GM19438 (cell line): ENCODE data around the gene NPFFR1.
"Not testable (repeated sequence)": the region's sequence is repeated elsewhere in the genome, so short reads cannot be mapped to it uniquely, and the experiment has no call there.

Experiments
- ATAC-seq: cut with Tn5 transposase; IDR thresholded peaks from one replicate; pipeline ENCODE4 v1.9.1; 2021; ENCODE audit warnings: low read depth; ENCODE audit not compliant: unreplicated experiment

The NPFFR1 gene

DNA sequence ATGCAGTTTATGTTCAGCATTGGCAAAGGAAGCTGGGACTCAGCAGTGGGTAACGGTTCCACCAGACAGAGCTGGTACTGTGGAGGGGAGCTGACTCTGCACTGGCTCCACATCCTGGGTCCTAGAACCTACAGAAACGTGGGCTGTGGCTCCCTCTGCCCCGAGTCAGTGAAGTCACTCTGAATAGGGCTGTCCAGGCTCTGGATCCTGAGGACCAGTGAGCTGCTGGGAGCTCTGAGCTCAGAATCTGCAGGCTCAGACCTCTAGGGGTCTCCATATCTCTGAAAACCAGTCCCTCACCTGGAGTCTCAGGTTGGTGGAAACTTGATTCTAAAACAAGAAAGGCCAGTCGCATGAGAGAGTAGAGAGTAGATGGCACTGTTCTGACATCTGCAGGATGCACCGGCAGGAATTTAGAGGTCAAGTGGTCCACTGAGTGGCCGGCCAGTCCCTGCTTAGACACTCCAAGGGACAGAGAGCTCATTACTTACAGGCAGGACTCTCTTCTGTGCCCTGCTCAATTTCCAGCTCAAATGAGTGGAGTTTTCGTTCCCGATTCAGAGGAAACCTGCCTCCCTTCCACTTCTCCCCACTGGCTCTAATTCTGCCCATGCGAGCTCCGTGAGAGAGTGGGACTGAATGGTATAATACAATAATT, 18.6 kb downstream of the NPFFR1 start:
- no peak for ATAC-seq

DNA sequence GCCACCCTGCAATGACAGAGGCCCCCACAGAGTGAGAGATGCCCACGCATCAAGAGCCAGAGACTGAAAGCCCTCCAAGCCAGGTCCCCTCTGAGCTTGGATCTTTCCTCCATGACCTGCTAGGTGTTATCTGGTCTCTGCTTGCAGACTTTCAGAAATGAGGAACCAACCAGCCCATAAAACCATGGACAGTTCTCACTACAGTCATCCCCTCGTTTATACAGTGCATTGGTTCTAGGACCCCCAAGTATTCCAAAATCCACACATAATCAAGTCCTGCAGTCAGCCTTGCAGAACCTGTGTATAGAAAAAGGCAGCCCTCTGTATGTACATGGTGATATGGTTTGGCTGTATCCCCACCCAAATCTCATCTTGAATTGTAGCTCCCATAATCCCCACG, 23.1 kb downstream of the NPFFR1 start:
- no peak for ATAC-seq

DNA sequence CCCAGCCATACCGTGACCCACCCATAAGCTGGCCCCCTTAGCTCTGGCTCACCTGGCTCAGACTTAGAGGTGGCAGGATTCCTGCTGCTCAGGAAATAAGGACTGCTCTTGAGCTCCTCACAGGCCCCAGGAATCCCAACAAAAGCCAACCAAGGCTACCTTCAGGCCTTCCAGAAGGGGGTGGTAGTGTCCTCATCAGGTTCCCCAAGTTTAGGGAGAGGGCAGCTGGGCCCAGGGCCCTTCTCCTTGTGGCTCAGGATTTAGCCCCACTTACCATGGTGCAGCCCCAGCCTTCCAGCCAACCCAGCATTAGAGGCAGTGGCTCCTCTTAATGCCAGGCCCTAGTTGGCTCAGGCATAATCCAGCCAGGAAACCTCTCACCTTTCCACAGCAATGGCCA, 23.5 kb downstream of the NPFFR1 start:
- no peak for ATAC-seq

DNA sequence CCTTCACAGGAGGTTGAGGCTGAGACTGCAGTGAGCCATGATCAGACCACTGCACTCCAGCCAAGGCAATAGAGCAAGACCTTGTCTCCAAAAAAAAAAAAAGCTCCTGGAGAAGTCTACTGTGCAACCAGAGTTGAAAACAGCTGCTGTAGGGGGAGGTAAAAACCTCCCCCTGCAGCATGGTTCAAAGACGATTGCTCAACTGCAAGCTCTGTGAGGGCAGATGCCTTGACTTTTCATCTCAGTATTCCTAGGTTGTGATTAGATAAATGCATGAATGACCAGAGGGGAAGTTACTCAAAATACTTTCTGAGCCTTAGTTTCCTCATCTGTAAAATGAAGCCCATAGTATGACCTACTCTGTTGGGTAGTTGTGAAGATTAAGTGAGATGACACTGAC, 25.6 kb downstream of the NPFFR1 start:
- ATAC-seq: no peak

DNA sequence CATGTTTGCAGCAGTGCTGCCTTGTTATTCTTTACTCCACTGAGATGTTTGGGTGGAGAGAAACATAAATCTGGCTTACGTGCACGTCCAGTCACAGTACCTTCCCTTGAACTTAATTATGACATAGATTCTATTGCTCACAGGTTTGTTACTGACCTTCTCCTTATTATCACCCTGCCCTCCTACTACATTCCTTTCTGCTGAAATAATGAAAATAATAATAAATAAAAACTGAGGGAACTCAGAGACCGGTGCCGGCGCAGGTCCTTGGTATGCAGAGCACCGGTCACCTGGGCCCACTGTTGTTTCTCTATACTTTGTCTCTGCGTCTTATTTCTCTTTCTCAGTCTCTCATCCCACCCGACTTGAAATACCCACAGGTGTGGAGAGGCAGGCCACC, 26.0 kb downstream of the NPFFR1 start:
- not testable (repeated sequence) for ATAC-seq

DNA sequence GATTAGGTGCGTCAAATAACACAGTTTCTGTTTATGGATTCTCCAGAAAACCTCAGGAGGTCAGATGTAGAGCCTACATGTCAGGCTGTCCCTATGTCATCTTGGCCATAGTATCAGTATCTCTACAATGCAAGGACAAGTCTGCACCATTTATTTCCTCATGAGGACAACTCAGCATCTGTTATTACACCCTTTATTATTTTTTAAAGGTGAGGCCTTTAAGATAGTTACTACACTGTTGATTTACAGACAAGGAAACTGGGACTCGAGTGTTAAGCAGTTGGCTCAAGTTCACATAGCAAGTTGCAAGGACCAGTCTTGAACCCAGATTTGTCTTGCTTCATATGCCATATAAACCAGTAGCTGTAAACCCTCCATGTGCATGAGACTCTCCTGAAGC, 27.3 kb downstream of the NPFFR1 start:
- ATAC-seq: no peak

DNA sequence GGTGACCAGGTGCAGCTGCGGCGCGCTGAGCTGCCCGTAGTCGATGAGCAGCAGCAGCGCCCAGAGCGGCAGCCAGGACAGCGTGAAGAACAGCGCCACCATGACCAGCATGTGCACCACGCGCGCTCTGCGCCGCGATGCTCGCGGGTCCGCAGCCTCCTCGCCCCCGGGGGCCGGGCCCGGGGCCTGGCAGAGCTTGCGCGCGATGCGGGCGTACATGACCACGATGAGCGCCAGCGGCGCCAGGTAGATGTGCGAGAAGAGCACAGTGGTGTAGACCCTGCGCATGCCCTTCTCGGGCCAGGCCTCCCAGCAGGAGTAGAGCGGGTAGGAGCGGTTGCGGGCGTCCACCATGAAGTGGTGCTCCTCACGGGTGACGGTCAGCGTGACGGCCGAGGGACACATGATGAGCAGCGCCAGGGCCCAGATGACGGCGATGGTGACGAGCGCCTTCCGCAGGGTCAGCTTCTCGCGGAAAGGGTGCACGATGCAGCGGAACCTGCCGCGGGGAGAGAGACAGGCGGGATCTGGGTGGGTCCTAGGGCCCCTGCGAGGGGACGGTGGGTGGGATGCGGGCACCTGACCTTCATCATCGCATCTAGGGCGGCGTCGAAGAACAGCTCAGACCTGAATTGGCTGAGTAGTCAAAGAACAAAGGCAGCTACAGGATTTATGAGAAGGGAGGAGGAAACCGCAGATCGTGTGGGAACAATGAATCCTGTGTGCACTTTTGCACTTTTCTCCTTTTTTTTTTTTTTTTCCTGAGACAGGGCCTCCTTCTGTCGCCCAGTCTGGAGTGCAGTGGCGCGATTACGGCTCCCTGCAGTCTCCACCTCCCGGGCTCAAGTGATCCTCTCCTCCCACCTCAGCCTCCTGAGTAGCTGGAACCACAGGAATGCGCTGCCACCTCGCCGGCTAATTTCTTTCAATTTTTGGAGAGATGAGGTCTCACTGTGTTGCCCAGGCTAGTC, 28.2 kb downstream of the NPFFR1 start:
- ATAC-seq: no peak

DNA sequence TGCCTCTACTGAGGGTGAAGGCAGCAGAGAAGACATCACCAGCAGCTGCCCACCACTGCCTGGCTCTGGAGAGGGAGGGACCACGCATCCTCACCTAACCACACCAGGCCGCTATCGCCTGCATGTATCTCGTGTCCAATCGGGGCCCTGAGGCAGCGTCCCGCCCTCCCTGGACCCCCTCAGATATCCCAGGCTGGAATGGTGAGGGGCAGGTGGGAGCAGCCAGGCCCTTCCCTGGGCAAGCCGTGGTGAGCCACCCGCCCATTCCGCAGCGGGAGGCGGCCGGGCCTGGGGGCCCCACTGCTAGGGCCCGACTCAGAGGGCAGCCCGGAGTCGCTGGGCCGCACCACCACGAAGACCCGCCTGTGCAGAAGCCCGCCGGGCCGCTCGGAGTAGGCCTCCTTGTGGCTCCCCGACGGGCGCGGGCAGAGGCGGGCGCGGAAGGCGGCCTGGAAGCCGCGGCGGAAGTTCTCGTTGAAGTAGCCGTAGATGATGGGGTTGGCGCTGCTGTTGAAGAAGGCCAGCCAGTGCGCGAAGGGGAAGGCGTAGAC, 29.0 kb downstream of the NPFFR1 start:
- no peak for ATAC-seq

DNA sequence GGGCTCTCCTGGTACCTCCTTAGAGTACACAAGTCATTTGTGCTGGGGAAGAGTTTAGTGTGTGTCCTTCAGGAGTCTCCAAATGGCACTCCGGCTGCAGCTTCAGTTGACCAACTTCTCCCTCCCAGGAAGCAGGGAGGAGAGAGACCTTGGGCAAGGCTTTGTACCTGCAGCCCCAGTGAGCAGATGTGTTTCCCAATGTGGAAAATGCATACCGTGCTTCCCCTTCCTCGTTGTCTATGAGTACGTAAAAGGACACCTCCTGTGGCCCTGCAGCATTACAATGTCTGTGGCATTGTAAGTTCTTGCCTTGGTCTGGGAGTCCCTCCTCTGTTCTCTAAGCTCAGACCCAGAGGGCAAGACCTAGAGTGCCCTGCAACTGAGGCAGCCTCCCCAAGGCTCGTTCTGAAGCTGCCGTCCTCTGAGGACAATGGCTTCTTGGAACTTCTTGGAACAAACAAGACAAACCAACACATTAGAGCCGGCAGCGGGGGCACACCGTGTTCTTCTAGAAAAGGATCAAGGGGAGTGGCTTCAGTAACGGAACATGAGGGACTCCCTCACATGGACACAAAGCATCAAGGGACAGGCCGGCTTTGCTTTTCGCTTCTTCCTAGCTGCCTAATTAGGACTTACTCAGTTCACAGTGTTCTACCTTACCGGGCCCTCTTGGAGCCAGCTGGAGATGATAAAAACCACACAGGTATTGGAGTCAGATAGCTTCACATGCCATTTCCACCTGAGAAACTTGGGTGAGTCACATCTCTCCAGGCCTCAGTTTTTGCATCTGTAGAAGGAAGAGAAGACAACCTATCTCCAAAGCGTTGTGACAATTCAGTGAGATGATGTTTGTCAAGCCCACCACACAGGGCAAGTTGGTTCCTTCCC, 29.7 kb downstream of the NPFFR1 start:
- no peak for ATAC-seq

DNA sequence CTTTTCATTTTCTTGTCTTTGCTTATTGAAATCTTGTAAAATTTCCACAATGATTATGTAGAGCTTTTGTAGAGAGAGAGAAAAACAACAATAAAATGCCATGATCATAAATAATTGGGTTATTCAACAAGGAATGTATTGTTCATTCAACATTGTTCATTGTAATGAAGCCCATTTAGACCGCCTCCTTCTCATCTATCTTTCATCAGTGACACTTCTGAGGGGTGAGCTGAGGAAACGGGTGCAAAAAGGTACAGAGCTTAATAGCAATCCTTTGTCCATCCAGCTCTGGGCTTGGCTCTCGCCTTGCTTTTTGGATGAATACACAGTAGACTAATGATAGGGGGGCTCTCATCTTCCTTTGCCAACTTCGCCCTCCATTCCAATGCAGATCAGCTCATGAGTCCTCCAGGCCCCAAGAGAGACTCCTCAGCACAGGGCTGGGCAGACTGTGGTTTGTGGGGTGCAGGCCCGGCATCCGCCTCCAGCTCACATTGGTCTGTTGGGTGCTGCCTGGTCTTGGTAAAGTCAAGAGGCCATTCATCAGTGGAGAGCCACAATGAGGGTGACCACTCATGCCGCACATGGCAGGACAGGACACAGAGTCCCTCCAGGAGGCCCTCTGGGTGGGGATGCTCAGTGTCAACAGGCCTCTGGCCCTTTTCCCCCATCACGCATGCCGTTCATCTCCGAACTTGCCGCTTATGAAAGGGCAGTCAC, 32.7 kb downstream of the NPFFR1 start:
- ATAC-seq: no peak

DNA sequence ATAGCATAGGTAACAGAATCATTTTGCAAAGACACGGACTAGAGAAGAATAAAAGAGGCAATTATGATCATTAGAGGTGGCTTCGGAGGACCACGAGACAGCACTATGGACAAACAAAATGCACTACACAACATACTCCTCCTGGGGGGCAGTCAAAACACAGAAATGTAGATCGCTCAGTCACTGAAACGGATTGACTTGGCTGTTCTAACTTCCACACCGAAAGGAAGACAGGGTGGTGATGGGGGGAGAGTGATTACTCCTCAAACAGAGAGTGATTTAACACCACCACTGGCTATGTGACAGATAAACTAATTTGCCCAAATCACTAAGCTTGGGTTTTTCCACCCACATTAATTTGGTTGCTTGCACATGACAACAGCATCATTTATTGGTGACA, 36.4 kb downstream of the NPFFR1 start:
- ATAC-seq: no peak

DNA sequence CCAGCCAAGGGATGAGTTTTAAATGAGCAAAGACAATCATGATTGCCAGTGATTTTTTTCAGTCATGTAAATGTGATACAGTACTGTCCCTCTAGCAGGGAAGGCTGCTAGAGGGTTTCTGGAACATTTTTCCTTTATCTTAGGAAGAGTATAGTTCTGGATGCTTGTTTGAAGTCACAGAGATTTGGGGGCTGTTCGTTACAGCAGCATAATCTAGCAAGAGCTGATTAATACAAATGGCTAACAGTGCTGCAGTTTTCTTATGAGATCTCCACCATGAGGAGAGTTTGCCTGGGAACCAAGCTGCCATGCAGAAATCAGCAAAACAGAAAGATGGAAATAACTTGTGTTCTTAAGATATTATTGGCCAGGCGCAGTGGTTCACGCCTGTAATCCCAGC, 42.7 kb downstream of the NPFFR1 start:
- ATAC-seq: no peak

DNA sequence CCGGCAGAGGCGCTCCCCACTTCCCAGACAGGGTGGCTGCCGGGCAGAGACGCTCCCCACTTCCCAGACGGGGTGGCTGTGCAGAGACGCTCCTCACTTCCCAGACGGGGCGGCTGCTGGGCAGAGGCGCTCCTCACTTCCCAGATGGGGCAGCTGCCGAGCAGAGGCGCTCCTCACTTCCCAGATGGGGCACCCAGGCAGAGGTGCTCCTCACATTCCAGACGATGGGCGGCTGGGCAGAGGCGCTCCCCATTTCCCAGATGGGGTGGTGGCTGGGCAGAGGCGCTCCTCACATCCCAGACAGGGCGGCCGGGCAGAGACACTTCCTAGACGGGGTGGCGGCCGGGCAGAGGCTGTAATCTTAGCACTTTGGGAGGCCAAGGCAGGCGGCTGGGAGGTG, 43.8 kb downstream of the NPFFR1 start:
- ATAC-seq: not testable (repeated sequence)

DNA sequence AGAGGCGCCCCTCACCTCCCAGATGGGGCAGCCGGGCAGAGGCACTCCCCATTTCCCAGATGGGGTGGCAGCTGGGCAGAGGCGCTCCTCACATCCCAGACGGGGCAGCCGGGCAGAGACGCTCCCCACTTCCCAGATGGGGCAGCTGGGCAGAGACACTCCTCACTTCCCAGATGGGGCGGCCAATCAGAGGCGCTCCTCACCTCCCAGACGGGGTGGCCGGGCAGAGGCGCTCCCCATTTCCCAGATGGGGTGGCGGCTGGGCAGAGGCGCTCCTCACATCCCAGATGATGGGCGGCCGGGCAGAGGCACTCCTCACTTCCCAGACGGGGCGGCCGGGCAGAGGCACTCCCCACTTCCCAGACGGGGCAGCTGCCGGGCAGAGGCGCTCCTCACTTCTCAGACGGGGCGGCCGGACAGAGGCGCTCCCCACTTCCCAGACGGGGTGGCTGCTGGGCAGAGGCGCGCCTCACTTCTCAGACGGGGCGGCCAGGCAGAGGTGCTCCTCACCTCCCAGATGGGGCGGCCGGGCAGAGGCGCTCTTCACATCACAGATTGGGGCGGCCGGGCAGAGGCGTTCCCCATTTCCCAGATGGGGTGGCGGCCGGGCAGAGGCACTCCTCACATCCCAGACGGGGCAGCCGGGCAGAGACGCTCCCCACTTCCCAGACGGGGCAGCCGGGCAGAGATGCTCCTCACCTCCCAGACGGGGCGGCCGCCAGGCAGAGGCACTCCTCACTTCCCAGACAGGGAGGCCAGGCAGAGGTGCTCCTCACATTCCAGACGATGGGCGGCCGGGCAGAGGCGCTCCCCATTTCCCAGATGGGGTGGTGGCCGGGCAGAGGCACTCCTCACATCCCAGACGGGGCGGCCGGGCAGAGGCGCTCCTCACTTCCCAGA, 44.5 kb downstream of the NPFFR1 start:
- not testable (repeated sequence) for ATAC-seq

DNA sequence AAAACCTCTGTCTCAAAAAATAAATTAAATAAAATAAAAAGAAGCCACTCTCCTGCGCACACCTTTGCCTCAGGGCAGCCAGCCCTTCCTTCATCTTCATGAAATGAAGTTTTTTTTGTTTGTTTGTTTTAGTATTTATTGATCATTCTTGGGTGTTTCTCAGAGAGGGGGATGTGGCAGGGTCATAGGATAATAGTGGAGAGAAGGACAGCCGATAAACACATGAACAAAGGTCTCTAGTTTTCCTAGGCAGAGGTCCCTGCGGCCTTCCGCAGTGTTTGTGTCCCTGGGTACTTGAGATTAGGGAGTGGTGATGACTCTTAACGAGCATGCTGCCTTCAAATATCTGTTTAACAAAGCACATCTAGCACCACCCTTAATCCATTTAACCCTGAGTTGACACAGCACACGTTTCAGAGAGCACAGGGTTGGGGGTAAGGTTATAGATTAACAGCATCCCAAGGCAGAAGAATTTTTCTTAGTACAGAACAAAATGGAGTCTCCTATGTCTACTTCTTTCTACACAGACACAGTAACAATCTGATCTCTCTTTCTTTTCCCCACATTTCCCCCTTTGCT, 45.8 kb downstream of the NPFFR1 start:
- not testable (repeated sequence) for ATAC-seq

DNA sequence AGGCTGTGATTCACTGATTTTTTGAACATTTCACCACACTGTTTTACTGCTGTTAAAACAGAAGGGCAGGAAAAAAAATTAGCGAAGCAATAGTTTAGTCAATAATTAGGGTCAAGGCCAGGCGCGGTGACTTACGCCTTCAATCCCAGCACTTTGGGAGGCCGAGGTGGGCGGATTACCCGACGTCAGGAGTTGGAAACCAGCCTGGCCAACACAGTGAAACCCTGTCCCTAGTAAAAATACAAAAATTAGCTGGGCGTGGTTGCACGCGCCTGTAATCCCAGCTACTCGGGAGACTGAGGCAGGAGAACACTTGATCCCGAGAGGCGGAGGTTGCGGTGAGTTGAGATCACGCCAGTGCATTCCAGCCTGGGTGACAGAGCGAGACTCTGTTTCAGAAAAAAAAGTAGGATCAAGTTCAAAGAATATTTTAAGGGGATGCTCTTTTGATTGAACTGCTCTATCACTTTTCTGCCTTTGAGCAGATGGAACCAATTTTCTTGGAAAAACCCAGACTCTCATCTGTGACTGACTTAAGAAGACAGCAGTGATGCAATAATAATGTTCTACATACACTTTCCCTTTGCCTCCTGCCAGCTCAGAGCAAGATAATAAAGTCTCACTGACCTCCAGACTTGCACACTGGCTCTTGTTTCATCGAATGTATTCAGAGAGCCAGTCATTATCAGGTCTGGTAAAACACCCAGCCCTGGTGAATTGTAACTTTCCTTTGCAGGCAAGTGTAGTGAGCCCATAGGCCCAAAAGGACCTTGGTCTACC, 48.9 kb downstream of the NPFFR1 start:
- no peak for ATAC-seq

DNA sequence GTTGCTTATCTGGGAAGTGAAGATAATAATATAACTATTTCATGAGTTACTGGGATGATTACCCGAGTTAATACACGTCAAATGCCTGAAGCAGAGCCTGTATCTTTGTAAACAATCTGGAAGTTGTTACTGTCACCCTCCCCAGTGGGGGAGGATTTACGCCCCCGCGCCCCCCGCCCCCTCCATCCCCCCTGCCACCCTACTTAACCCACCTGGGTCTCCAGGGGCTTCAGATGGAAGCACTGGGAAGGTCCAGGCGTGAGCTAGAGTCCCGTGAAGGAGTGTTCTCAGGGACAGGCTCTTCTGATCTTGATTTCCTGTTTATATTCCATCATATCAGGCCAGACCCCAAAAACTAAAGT, 49.9 kb downstream of the NPFFR1 start:
- ATAC-seq: no peak
